HCT116 (cell line): ENCODE results near the gene MRM1. TPM values are rescaled to one million over a fixed set of nuclear protein-coding genes. Genes with fewer than 3 reads are reported as not detected.

ENCODE experiments used
- ATAC-seq: fragments of 200-7000 bp; cut with Tn5 transposase; 2 replicates; pipeline ENCODE4 v1.9.1; 2020; ENCODE audit warnings: mild to moderate bottlenecking, moderate library complexity
- BruUV-seq: library from RNA; stranded (reverse); fragments of 400-500 nt; replicated peaks from 2 replicates; lab custom pipeline; 2021; lab: Mats Ljungman, UMichigan
- CTCF ChIA-PET: fragments of 300-600 bp; sonication (Branson Sonifier 250); formaldehyde crosslinking; loops from one replicate; lab custom pipeline; 2021; ENCODE audit warnings: antibody characterized with exemption; lab: Charles Lee
- POLR2A ChIA-PET: fragments of 300-600, 350-600 bp; sonication (Branson Sonifier 250); formaldehyde crosslinking; loops from one replicate; lab custom pipeline; 2021; ENCODE audit warnings: antibody characterized with exemption; lab: Charles Lee
- RAD21 ChIA-PET, 2 experiments: fragments of 300-600 bp; sonication (Branson Sonifier 250); formaldehyde crosslinking; loops; one replicate each; lab custom pipeline; 2023; ENCODE audit warnings: low total read pairs in 2 of 2; ENCODE audit not compliant: uncharacterized antibody in 2 of 2, unreplicated experiment in 2 of 2, low non-redundant PET in 1 of 2; lab: Charles Lee
- DNase-seq: peaks from one replicate; pipeline ENCODE4 v3.0.0-alpha.2; 2010; ENCODE audit warnings: low read depth, low spot score
- H2AFZ ChIP-seq: fragments of 200-600 bp; shearing (Covaris generic), sonication (generic); 2 replicates; pipeline ENCODE4 v1.6.1; 2017; ENCODE audit warnings: low read depth, mixed run types, mixed read lengths, antibody characterized with exemption, low read length; ENCODE audit not compliant: poor library complexity, severe bottlenecking
- H3K27ac ChIP-seq: 2 replicates; pipeline ENCODE4 v1.5.1; 2012; ENCODE audit warnings: low read depth, low read length
- H3K27me3 ChIP-seq: fragments of 200-600 bp; sonication (generic); 2 replicates; pipeline ENCODE4 v1.6.1; 2016; ENCODE audit warnings: mixed run types, low read length, mixed read lengths; ENCODE audit not compliant: insufficient read depth
- H3K36me3 ChIP-seq, 2 experiments: fragments of 200-500 bp in 1 of 2; fragments of 200-600 bp in 1 of 2; sonication (Bioruptor generic) in 1 of 2; sonication (generic) in 1 of 2; 2 replicates each; pipeline versions ENCODE4 v1.5.1 to v1.6.1; 2014 to 2016; ENCODE audit warnings: low read length in 2 of 2, inconsistent platforms in 1 of 2, mixed read lengths in 1 of 2, mixed run types in 1 of 2; ENCODE audit not compliant: insufficient read depth in 2 of 2, control insufficient read depth in 1 of 2
- H3K4me1 ChIP-seq, 2 experiments: fragments of 200-600 bp in 1 of 2; sonication (generic) in 1 of 2; 2 replicates each; pipeline versions ENCODE4 v1.5.1 to v1.6.1; 2012 to 2017; ENCODE audit warnings: low read length in 2 of 2, inconsistent platforms in 1 of 2, mild to moderate bottlenecking in 1 of 2, mixed read lengths in 1 of 2, mixed run types in 1 of 2, moderate library complexity in 1 of 2; ENCODE audit not compliant: insufficient read depth in 2 of 2, control insufficient read depth in 1 of 2
- H3K4me2 ChIP-seq: fragments of 200-600 bp; sonication (generic); 2 replicates; pipeline ENCODE4 v1.6.1; 2017; ENCODE audit warnings: mixed run types, low read length, mixed read lengths
- H3K4me3 ChIP-seq, 2 experiments: fragments of 200-600 bp in 1 of 2; sonication (generic) in 1 of 2; replicated peaks in 1 of 2; 2 replicates each; pipeline ENCODE4 v1.5.1; 2011 to 2016; ENCODE audit warnings: low read length in 2 of 2, control low read depth in 1 of 2, low read depth in 1 of 2, mild to moderate bottlenecking in 1 of 2, mixed read lengths in 1 of 2, mixed run types in 1 of 2
- H3K79me2 ChIP-seq: fragments of 200-600 bp; sonication (generic); 2 replicates; pipeline ENCODE4 v1.6.1; 2017; ENCODE audit warnings: mild to moderate bottlenecking, mixed run types, low read length, moderate library complexity, mixed read lengths; ENCODE audit not compliant: insufficient read depth
- H3K9ac ChIP-seq: fragments of 200-600 bp; sonication (generic); 2 replicates; pipeline ENCODE4 v1.6.1; 2016; ENCODE audit warnings: low read length, mixed read lengths
- H3K9me2 ChIP-seq: fragments of 200-600 bp; sonication (generic), shearing (Covaris generic); 2 replicates; pipeline ENCODE4 v1.6.1; 2017; ENCODE audit warnings: mixed run types, mild to moderate bottlenecking, moderate library complexity; ENCODE audit not compliant: insufficient read depth
- H3K9me3 ChIP-seq, 2 experiments: fragments of 200-500 bp in 1 of 2; fragments of 200-600 bp in 1 of 2; sonication (Bioruptor generic) in 1 of 2; sonication (generic) in 1 of 2; 2 replicates each; pipeline ENCODE4 v1.6.1; 2014 to 2017; ENCODE audit warnings: low read length in 2 of 2, mixed read lengths in 2 of 2, inconsistent platforms in 1 of 2, low read depth in 1 of 2, mild to moderate bottlenecking in 1 of 2, mixed run types in 1 of 2, moderate library complexity in 1 of 2; ENCODE audit not compliant: control insufficient read depth in 1 of 2, insufficient read depth in 1 of 2
- H4K20me1 ChIP-seq: fragments of 200-600 bp; sonication (generic), shearing (Covaris generic); 2 replicates; pipeline ENCODE4 v1.6.1; 2017; ENCODE audit warnings: mixed run types, mild to moderate bottlenecking, moderate library complexity; ENCODE audit not compliant: insufficient read depth
- ATF3 ChIP-seq: IDR thresholded peaks from 2 replicates; pipeline ENCODE4 v1.6.1; 2012
- CTCF ChIP-seq, 3 experiments: fragments of 200-600 bp in 1 of 3; sonication (generic) in 1 of 3; IDR thresholded peaks in 2 of 3; conservative IDR thresholded peaks in 1 of 3; 2 replicates each; pipeline ENCODE4 v1.5.1; 2012 to 2017; ENCODE audit warnings: low read depth in 2 of 3, low read length in 2 of 3, antibody characterized with exemption in 1 of 3, borderline replicate concordance in 1 of 3, control low read depth in 1 of 3, mild to moderate bottlenecking in 1 of 3, mixed read lengths in 1 of 3, mixed run types in 1 of 3, moderate library complexity in 1 of 3; ENCODE audit not compliant: insufficient read depth in 1 of 3
- EGR1 ChIP-seq: IDR thresholded peaks from 2 replicates; pipeline ENCODE4 v1.6.1; 2012; ENCODE audit warnings: low read depth
- ELF1 ChIP-seq: IDR thresholded peaks from 2 replicates; pipeline ENCODE4 v1.6.1; 2012; ENCODE audit warnings: low read depth, borderline replicate concordance
- EZH2 ChIP-seq: fragments of 200-600 bp; sonication (generic); IDR thresholded peaks from 2 replicates; pipeline ENCODE4 v1.6.1; 2017; ENCODE audit warnings: antibody characterized with exemption, mixed run types
- EZH2phosphoT487 ChIP-seq: fragments of 200-600 bp; IDR thresholded peaks from 2 replicates; pipeline ENCODE4 v1.6.1; 2018; ENCODE audit warnings: antibody characterized with exemption, borderline replicate concordance
- FOSL1 ChIP-seq: IDR thresholded peaks from 2 replicates; pipeline ENCODE4 v1.6.1; 2012; ENCODE audit warnings: low read depth
- MAX ChIP-seq: IDR thresholded peaks from 2 replicates; pipeline ENCODE4 v1.6.1; 2012
- POLR2A ChIP-seq: IDR thresholded peaks from 2 replicates; pipeline ENCODE4 v1.7.0; 2011; ENCODE audit warnings: borderline replicate concordance; ENCODE audit not compliant: insufficient read depth, insufficient read length; ENCODE audit errors: extremely low read depth
- RAD21 ChIP-seq: IDR thresholded peaks from 2 replicates; pipeline ENCODE4 v1.6.1; 2012; ENCODE audit warnings: low read depth, mild to moderate bottlenecking
- SIN3A ChIP-seq: IDR thresholded peaks from 2 replicates; pipeline ENCODE4 v1.6.1; 2012; ENCODE audit warnings: low read depth
- SRF ChIP-seq: IDR thresholded peaks from 2 replicates; pipeline ENCODE4 v1.6.1; 2012; ENCODE audit warnings: low read depth
- TCF7L2 ChIP-seq: IDR thresholded peaks from 2 replicates; pipeline ENCODE4 v1.7.0; 2011; ENCODE audit warnings: borderline replicate concordance, inconsistent platforms; ENCODE audit not compliant: insufficient read depth, insufficient read length; ENCODE audit errors: extremely low read depth
- ZFX ChIP-seq: fragments of 450-650 bp; IDR thresholded peaks from 2 replicates; pipeline ENCODE4 v1.6.1; 2017
- ZNF274 ChIP-seq: fragments of 200-500 bp; sonication (Bioruptor generic); IDR thresholded peaks from 2 replicates; pipeline ENCODE4 v1.6.1; 2014; ENCODE audit warnings: mild to moderate bottlenecking, low read depth, low read length, inconsistent platforms
- intact Hi-C: fragments of 100-400 bp; cut with micrococcal nuclease; formaldehyde crosslinking; loops from 2 replicates; pipeline ENCODE4 v1.10.0; 2022
- total RNA-seq: library from RNA; stranded (reverse); gene quantifications from one replicate; pipeline ENCODE4 v1.2.1, GENCODE V29; 2021; ENCODE audit not compliant: unreplicated experiment

MRM1 gene
- total RNA-seq, 1 experiment from 2014 or later, result 14.5 TPM

GRCh38 chr17:36629970-36630502 lies 28.7 kb downstream of the MRM1 start:
- Histone ChIP-seq H3K4me2 (no peak overlapping the region), H3K36me3 (no peaks in the 10 kb centered on the region), H2AFZ (no peak overlapping the region), H3K27me3 (0 out of 2 replicates have a peak, but pooled peaks cover 4% of the 10 kb centered on the region), H3K27ac (no peak overlapping the region), H3K4me1 (peaks cover 0 to 4% of the 10 kb centered on the region in 2 experiments; a peak in 2 of 4 replicates), H3K9ac (no peak overlapping the region), H4K20me1 (no peaks in the 10 kb centered on the region), H3K9me3 (no peaks in the 10 kb centered on the region), H3K79me2 (no peaks in the 10 kb centered on the region), H3K9me2 (no peaks in the 10 kb centered on the region), H3K4me3 (no peak overlapping the region)
- DNase-seq (no peak), ATAC-seq (no peak)
- intact Hi-C loops, result loop anchor here (1.0 to 5.0 kb wide), 6 partner anchors 125 to 767 kb away; no protein-coding TSS in a partner anchor
- ChIA-PET POLR2A (no interaction called here), RAD21 (no interaction called here), CTCF (interaction anchor here (1.3 to 4.1 kb wide), 5 partner anchors 14 to 744 kb away, joined by 3 to 25 read pairs (median 13); no protein-coding TSS in a partner anchor)
- TF ChIP-seq EGR1 (no peak), EZH2 (no peak), ZNF274 (no peak), CTCF (IDR thresholded peaks at IDR 0.05 in 2 of 3, conservative IDR thresholded peaks at IDR 0.05 in 1 of 3; ENCODE audit: borderline replicate concordance in 1 of 3, insufficient read depth in 1 of 3, low read depth in 2 of 3, low read length in 2 of 3) (no peak), SIN3A (no peak), POLR2A (no peak), TCF7L2 (no peak), ELF1 (no peak), EZH2phosphoT487 (no peak), FOSL1 (no peak), ATF3 (no peak), ZFX (no peak), RAD21 (no peak), MAX (no peak), SRF (no peak)
- no TSS peak for BruUV-seq
